ENCODE data around the gene KRTAP4-2. TPM values are rescaled to one million over a fixed set of nuclear protein-coding genes. Genes with fewer than 3 reads are reported as not detected.

The KRTAP4-2 gene
- total RNA-seq, 2 experiments from 2014 or later: not detected

GRCh38 chr17:41185001-41185400 lies 7.0 kb upstream of the KRTAP4-2 start:
- H3K4me1 ChIP-seq (ENCODE audit: insufficient read depth, low read length, poor library complexity, severe bottlenecking): no peaks in the 10 kb centered on the region
- no TSS peak for BruUV-seq (replicated peaks)
- no peak overlapping the region for H2AFZ ChIP-seq (ENCODE audit: low read length)
- no peak overlapping the region for H3K4me3 ChIP-seq (ENCODE audit: low read depth, low read length, poor library complexity, severe bottlenecking)
- H3K79me2 ChIP-seq (ENCODE audit: insufficient read depth, low read depth, low read length): no peaks in the 10 kb centered on the region
- H3K4me2 ChIP-seq (ENCODE audit: low read length): no peak overlapping the region
- ChIA-PET CTCF (ENCODE audit: unreplicated experiment) (no interaction called here), POLR2A (no interaction called here)
- DNase-seq (ENCODE audit: low spot score): no peak
- intact Hi-C loops (cut with micrococcal nuclease; ENCODE audit: unreplicated experiment): no loop called here
- TF ChIP-seq EZH2phosphoT487 (IDR thresholded peaks at IDR 0.05; ENCODE audit: borderline replicate concordance, low read depth, low read length) (no peak), CTCF (conservative IDR thresholded peaks at IDR 0.05; ENCODE audit: low read length) (no peak)
- H3K9me3 ChIP-seq (ENCODE audit: low read length): no peaks in the 10 kb centered on the region
- H4K20me1 ChIP-seq (ENCODE audit: insufficient read depth, low read length): no peaks in the 10 kb centered on the region
- no peaks in the 10 kb centered on the region for H3K36me3 ChIP-seq (ENCODE audit: insufficient read depth, low read length)
- H3K9me2 ChIP-seq (ENCODE audit: insufficient read depth, low read length): no peaks in the 10 kb centered on the region
- no peak overlapping the region for H3K27ac ChIP-seq (ENCODE audit: low read depth, low read length, poor library complexity, severe bottlenecking)

- no peaks in the 10 kb centered on the region for H4K20me1 ChIP-seq (ENCODE audit: insufficient read depth, low read length)
- H3K4me1 ChIP-seq (ENCODE audit: insufficient read depth, low read length, poor library complexity, severe bottlenecking): no peaks in the 10 kb centered on the region
- no peak for DNase-seq (ENCODE audit: low spot score)
- no peaks in the 10 kb centered on the region for H3K9me2 ChIP-seq (ENCODE audit: insufficient read depth, low read length)
- no peak for TF ChIP-seq CTCF (conservative IDR thresholded peaks at IDR 0.05; ENCODE audit: low read length)
- TF ChIP-seq EZH2phosphoT487 (IDR thresholded peaks at IDR 0.05; ENCODE audit: borderline replicate concordance, low read depth, low read length): no peak
- H3K79me2 ChIP-seq (ENCODE audit: insufficient read depth, low read depth, low read length): no peaks in the 10 kb centered on the region
- no peak within 1 kb of the TSS for H2AFZ ChIP-seq (ENCODE audit: low read length)
- no peak within 1 kb of the TSS for H3K27ac ChIP-seq (ENCODE audit: low read depth, low read length, poor library complexity, severe bottlenecking)
- intact Hi-C loops (cut with micrococcal nuclease; ENCODE audit: unreplicated experiment): no loop called here
- no peak within 1 kb of the TSS for H3K4me3 ChIP-seq (ENCODE audit: low read depth, low read length, poor library complexity, severe bottlenecking)
- ChIA-PET CTCF (ENCODE audit: unreplicated experiment) (no interaction called here), POLR2A (no interaction called here)
- no peak within 1 kb of the TSS for H3K4me2 ChIP-seq (ENCODE audit: low read length)
- no peaks in the 10 kb centered on the region for H3K36me3 ChIP-seq (ENCODE audit: insufficient read depth, low read length)
- H3K9me3 ChIP-seq (ENCODE audit: low read length): no peaks in the 10 kb centered on the region
- no TSS peak for BruUV-seq (replicated peaks)
Observed at GRCh38 chr17:41184480-41184961, 6.5 kb upstream of the KRTAP4-2 start, which contains the start of gene KRTAP4-1. Gene KRTAP4-1 (minus strand): TSS chr17:41184911. CDS start chr17:41184854, 57 bp downstream.

GRCh38 chr17:41178843-41179616 lies 1.0 kb upstream of the KRTAP4-2 start:
- no peaks in the 10 kb centered on the region for H3K9me3 ChIP-seq (ENCODE audit: low read length)
- no peak for DNase-seq (ENCODE audit: low spot score)
- no peak overlapping the region for H2AFZ ChIP-seq (ENCODE audit: low read length)
- TF ChIP-seq EZH2phosphoT487 (IDR thresholded peaks at IDR 0.05; ENCODE audit: borderline replicate concordance, low read depth, low read length) (no peak), CTCF (conservative IDR thresholded peaks at IDR 0.05; ENCODE audit: low read length) (no peak)
- no peaks in the 10 kb centered on the region for H3K9me2 ChIP-seq (ENCODE audit: insufficient read depth, low read length)
- H3K79me2 ChIP-seq (ENCODE audit: insufficient read depth, low read depth, low read length): no peaks in the 10 kb centered on the region
- BruUV-seq (replicated peaks): no TSS peak
- ChIA-PET POLR2A (interaction anchor here (0.6 kb wide), 1 partner anchor 28 kb away, joined by 3 read pairs; no protein-coding TSS in a partner anchor), CTCF (ENCODE audit: unreplicated experiment) (no interaction called here)
- H3K4me1 ChIP-seq (ENCODE audit: insufficient read depth, low read length, poor library complexity, severe bottlenecking): peaks cover 5% of the 10 kb centered on the region
- H3K36me3 ChIP-seq (ENCODE audit: insufficient read depth, low read length): no peaks in the 10 kb centered on the region
- H3K27ac ChIP-seq (ENCODE audit: low read depth, low read length, poor library complexity, severe bottlenecking): no peak overlapping the region
- no peak overlapping the region for H3K4me3 ChIP-seq (ENCODE audit: low read depth, low read length, poor library complexity, severe bottlenecking)
- intact Hi-C loops (cut with micrococcal nuclease; ENCODE audit: unreplicated experiment): no loop called here
- H4K20me1 ChIP-seq (ENCODE audit: insufficient read depth, low read length): no peaks in the 10 kb centered on the region
- no peak overlapping the region for H3K4me2 ChIP-seq (ENCODE audit: low read length)

Data from OCI-LY7 (cell line).